HepG2 (cell line): ENCODE results near the gene CABLES2. TPM values are rescaled to one million over a fixed set of nuclear protein-coding genes. Genes with fewer than 3 reads are reported as not detected.

Experiments used
- CREM ChIP-seq, 2 experiments: sonication (generic) in 1 of 2; formaldehyde crosslinking in 1 of 2; IDR thresholded peaks; 2 replicates each; pipeline versions ENCODE4 v1.4.0 to v1.6.1; 2016 to 2020; ENCODE audit warnings: antibody characterized with exemption in 1 of 2, mild to moderate bottlenecking in 1 of 2, missing genetic modification reagents in 1 of 2
- DNMT1 ChIP-seq: sonication (generic); formaldehyde crosslinking; IDR thresholded peaks from 2 replicates; pipeline ENCODE4 v1.5.1; 2020; ENCODE audit warnings: mild to moderate bottlenecking, missing genetic modification reagents
- DR1 ChIP-seq: sonication (generic); formaldehyde crosslinking; IDR thresholded peaks from 2 replicates; pipeline ENCODE4 v1.8.0; 2021; ENCODE audit warnings: mild to moderate bottlenecking, missing genetic modification reagents, inconsistent platforms
- HNRNPLL ChIP-seq: fragments of 200-400 bp; formaldehyde crosslinking; IDR thresholded peaks from 2 replicates; pipeline ENCODE4 v1.6.1; 2017; ENCODE audit warnings: mild to moderate bottlenecking, low read depth, low read length; ENCODE audit not compliant: poor library complexity, severe bottlenecking
- PHB2 ChIP-seq: fragments of 450-650 bp; IDR thresholded peaks from 2 replicates; pipeline ENCODE4 v1.6.1; 2018; ENCODE audit not compliant: partially characterized antibody
- SALL1 ChIP-seq: sonication (generic); formaldehyde crosslinking; IDR thresholded peaks from 2 replicates; pipeline ENCODE4 v1.8.0; 2022; ENCODE audit warnings: mild to moderate bottlenecking, missing genetic modification reagents
- SPEN ChIP-seq: sonication (generic); formaldehyde crosslinking; IDR thresholded peaks from 2 replicates; pipeline ENCODE4 v1.5.1; 2020; ENCODE audit warnings: low read depth, mild to moderate bottlenecking, missing genetic modification reagents
- WIZ ChIP-seq: sonication (generic); formaldehyde crosslinking; IDR thresholded peaks from 2 replicates; pipeline ENCODE4 v1.5.1; 2020; ENCODE audit warnings: mild to moderate bottlenecking, missing genetic modification reagents
- ZNF34 ChIP-seq: sonication (generic); formaldehyde crosslinking; IDR thresholded peaks from 2 replicates; pipeline ENCODE4 v1.4.0; 2020; ENCODE audit warnings: mild to moderate bottlenecking, missing genetic modification reagents, borderline replicate concordance
- polyA plus RNA-seq, 8 experiments: library from polyadenylated mRNA; depleted of rRNA in 3 of 8; stranded (reverse) in 7 of 8; unstranded in 1 of 8; fragments of >200 nt; fragmentation: Illumina TruSeq in 4 of 8; extraction: Trizol in 4 of 8; gene quantifications; 2 replicates each; pipeline versions ENCODE4 v1.2.1 to v1.2.3, GENCODE V29; 2011 to 2016; ENCODE audit warnings: low read depth in 4 of 8, missing spikeins in 1 of 8, mixed read lengths in 1 of 8; ENCODE audit not compliant: insufficient read depth in 1 of 8
- total RNA-seq, 5 experiments: library from RNA; depleted of rRNA; stranded (reverse); fragments of >200 nt; fragmentation: Illumina TruSeq; extraction: Trizol; gene quantifications; 2 replicates each; pipeline ENCODE4 v1.2.3, GENCODE V29; 2016; ENCODE audit warnings: low read depth in 1 of 5
- TF ChIP-seq, protein P1 (sequence below): sonication (generic); formaldehyde crosslinking; IDR thresholded peaks from 2 replicates; pipeline ENCODE4 v1.4.0; 2020; ENCODE audit warnings: missing genetic modification reagents, borderline replicate concordance
- TF ChIP-seq, protein P2 (sequence below): sonication (generic); formaldehyde crosslinking; IDR thresholded peaks from 2 replicates; pipeline ENCODE4 v1.4.0; 2020; ENCODE audit warnings: missing genetic modification reagents
- TF ChIP-seq, protein P3 (sequence below): sonication (generic); formaldehyde crosslinking; IDR thresholded peaks from 2 replicates; pipeline ENCODE4 v1.5.0; 2020; ENCODE audit warnings: mild to moderate bottlenecking, missing genetic modification reagents

Gene CABLES2
- total and polyA plus RNA-seq, 2 of the 13 experiments (the other 11 are each of a cell fraction or from before 2014, with no cell fraction given): 5.2 to 9.7 TPM

DNA sequence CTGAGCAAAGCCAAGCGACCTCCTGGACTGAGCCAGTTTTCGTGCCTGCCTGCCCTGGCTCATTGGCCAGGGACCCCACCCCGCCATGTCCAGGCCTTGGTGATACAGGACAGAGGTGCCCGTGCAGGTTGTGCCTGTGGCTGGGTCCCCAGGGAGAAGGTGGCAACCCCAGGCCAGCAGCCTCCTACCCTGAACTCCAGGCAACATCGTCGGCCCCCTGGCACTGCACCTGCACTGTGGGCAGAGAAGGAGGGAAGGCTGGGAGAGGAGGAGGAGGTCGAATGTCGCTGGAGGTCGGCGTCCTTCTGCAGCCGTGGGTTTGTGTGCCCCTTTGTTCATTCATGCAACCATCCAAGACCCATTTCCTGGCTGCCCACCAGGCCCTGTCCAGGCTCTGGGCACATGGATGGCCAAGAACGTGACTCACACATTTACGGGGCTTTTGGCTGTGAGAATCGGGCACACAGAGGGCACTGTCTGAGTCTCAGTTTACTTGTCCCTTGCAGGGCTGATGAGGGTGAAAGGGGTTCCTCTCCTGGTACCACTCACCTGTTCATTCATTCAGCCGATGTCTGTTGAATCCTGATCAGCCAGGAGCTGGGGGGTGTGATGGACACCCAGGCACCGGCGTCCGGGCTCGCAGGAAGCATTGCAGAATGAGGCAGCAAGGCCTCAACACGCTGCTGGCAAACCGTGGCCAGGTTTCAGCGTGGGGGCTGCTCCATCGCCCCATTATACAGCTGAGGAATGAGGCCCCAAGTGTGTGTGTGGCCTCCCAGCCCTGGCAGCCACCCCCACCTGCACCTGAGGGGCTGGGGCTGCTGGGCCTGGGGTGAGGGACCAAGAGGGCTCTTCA lies 22.6 kb upstream of the CABLES2 start (continued):
- TF ChIP-seq, protein P1, sequence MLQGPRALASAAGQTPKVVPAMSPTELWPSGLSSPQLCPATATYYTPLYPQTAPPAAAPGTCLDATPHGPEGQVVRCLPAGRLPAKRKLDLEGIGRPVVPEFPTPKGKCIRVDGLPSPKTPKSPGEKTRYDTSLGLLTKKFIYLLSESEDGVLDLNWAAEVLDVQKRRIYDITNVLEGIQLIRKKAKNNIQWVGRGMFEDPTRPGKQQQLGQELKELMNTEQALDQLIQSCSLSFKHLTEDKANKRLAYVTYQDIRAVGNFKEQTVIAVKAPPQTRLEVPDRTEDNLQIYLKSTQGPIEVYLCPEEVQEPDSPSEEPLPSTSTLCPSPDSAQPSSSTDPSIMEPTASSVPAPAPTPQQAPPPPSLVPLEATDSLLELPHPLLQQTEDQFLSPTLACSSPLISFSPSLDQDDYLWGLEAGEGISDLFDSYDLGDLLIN: no peak
- TF ChIP-seq DR1 (CRISPR knock-in tag): 0 out of 2 replicates have a peak, but pooled peaks have one; percentile 14
- TF ChIP-seq DNMT1 (CRISPR knock-in tag): 0 out of 2 replicates have a peak, but pooled peaks have one; percentile 47
- TF ChIP-seq PHB2: no peak
- TF ChIP-seq HNRNPLL: peak; percentile 8
- TF ChIP-seq, protein P2, sequence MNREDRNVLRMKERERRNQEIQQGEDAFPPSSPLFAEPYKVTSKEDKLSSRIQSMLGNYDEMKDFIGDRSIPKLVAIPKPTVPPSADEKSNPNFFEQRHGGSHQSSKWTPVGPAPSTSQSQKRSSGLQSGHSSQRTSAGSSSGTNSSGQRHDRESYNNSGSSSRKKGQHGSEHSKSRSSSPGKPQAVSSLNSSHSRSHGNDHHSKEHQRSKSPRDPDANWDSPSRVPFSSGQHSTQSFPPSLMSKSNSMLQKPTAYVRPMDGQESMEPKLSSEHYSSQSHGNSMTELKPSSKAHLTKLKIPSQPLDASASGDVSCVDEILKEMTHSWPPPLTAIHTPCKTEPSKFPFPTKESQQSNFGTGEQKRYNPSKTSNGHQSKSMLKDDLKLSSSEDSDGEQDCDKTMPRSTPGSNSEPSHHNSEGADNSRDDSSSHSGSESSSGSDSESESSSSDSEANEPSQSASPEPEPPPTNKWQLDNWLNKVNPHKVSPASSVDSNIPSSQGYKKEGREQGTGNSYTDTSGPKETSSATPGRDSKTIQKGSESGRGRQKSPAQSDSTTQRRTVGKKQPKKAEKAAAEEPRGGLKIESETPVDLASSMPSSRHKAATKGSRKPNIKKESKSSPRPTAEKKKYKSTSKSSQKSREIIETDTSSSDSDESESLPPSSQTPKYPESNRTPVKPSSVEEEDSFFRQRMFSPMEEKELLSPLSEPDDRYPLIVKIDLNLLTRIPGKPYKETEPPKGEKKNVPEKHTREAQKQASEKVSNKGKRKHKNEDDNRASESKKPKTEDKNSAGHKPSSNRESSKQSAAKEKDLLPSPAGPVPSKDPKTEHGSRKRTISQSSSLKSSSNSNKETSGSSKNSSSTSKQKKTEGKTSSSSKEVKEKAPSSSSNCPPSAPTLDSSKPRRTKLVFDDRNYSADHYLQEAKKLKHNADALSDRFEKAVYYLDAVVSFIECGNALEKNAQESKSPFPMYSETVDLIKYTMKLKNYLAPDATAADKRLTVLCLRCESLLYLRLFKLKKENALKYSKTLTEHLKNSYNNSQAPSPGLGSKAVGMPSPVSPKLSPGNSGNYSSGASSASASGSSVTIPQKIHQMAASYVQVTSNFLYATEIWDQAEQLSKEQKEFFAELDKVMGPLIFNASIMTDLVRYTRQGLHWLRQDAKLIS (CRISPR knock-in tag): no peak
- 0 out of 2 replicates have a peak, but pooled peaks have one; percentile 36 for TF ChIP-seq SPEN (CRISPR knock-in tag)
- TF ChIP-seq ZNF34 (CRISPR knock-in tag): no peak
- TF ChIP-seq CREM (IDR thresholded peaks at IDR 0.05): no peak
- no peak for TF ChIP-seq CREM (CRISPR knock-in tag; IDR thresholded peaks at IDR 0.05)
- TF ChIP-seq SALL1 (CRISPR knock-in tag): no peak
- TF ChIP-seq, protein P3, sequence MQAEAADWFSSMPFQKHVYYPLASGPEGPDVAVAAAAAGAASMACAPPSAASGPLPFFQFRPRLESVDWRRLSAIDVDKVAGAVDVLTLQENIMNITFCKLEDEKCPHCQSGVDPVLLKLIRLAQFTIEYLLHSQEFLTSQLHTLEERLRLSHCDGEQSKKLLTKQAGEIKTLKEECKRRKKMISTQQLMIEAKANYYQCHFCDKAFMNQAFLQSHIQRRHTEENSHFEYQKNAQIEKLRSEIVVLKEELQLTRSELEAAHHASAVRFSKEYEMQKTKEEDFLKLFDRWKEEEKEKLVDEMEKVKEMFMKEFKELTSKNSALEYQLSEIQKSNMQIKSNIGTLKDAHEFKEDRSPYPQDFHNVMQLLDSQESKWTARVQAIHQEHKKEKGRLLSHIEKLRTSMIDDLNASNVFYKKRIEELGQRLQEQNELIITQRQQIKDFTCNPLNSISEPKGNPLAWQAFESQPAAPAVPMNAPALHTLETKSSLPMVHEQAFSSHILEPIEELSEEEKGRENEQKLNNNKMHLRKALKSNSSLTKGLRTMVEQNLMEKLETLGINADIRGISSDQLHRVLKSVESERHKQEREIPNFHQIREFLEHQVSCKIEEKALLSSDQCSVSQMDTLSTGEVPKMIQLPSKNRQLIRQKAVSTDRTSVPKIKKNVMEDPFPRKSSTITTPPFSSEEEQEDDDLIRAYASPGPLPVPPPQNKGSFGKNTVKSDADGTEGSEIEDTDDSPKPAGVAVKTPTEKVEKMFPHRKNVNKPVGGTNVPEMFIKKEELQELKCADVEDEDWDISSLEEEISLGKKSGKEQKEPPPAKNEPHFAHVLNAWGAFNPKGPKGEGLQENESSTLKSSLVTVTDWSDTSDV: peak; percentile 59; the same call in 1 of the 2 replicates
- no peak for TF ChIP-seq WIZ (CRISPR knock-in tag)
- TF ChIP-seq, all 625 proteins: peak for 13
